Astrocyte (in vitro differentiated cells and primary cell): ENCODE measurements around the gene ADAMTS17. TPM values are rescaled to one million over a fixed set of nuclear protein-coding genes. Genes with fewer than 3 reads are reported as not detected.

Experiments used
- DNase-seq: peaks from one replicate; pipeline ENCODE4 v3.0.0-alpha.2; 2010; ENCODE audit warnings: low read depth
- FAIRE-seq: peaks from 2 replicates; lab custom pipeline; 2011; peaks lifted over from hg19 to GRCh38; lab: Jason Lieb, UNC
- H2AFZ ChIP-seq: 2 replicates; pipeline ENCODE4 v1.6.0; 2012; ENCODE audit warnings: low read depth, low read length, inconsistent platforms
- H3K27ac ChIP-seq: 2 replicates; pipeline ENCODE4 v1.5.1; 2011; ENCODE audit warnings: low read depth, low read length, inconsistent platforms
- H3K27me3 ChIP-seq: 2 replicates; pipeline ENCODE4 v1.6.0; 2011; ENCODE audit warnings: low read length, inconsistent platforms; ENCODE audit not compliant: insufficient read depth
- H3K36me3 ChIP-seq: 2 replicates; pipeline ENCODE4 v1.5.1; 2011; ENCODE audit warnings: low read length, inconsistent platforms; ENCODE audit not compliant: insufficient read depth
- H3K4me1 ChIP-seq: 2 replicates; pipeline ENCODE4 v1.5.1; 2011; ENCODE audit warnings: low read length, inconsistent platforms; ENCODE audit not compliant: insufficient read depth
- H3K4me2 ChIP-seq: 2 replicates; pipeline ENCODE4 v1.6.0; 2012; ENCODE audit warnings: low read length, inconsistent platforms
- H3K4me3 ChIP-seq: 2 replicates; pipeline ENCODE4 v1.5.1; 2011; ENCODE audit warnings: low read depth, mild to moderate bottlenecking, low read length, inconsistent platforms; ENCODE audit not compliant: insufficient read depth
- H3K79me2 ChIP-seq: 2 replicates; pipeline ENCODE4 v1.6.0; 2012; ENCODE audit warnings: mild to moderate bottlenecking, low read length, inconsistent platforms; ENCODE audit not compliant: insufficient read depth
- H3K9ac ChIP-seq: 2 replicates; pipeline ENCODE4 v1.6.0; 2012; ENCODE audit warnings: mild to moderate bottlenecking, low read length, inconsistent platforms
- H3K9me3 ChIP-seq: 2 replicates; pipeline ENCODE4 v1.5.1; 2012; ENCODE audit warnings: low read depth, mild to moderate bottlenecking, low read length, inconsistent platforms; ENCODE audit not compliant: insufficient read depth
- H4K20me1 ChIP-seq: 2 replicates; pipeline ENCODE4 v1.6.0; 2012; ENCODE audit warnings: low read length, inconsistent platforms; ENCODE audit not compliant: insufficient read depth
- H3K27ac Mint-ChIP-seq: one replicate; pipeline ENCODE4 v1.8.0; 2021; ENCODE audit warnings: mild to moderate bottlenecking, mixed read lengths; ENCODE audit not compliant: unreplicated experiment
- H3K27me3 Mint-ChIP-seq: one replicate; pipeline ENCODE4 v1.8.0; 2021; ENCODE audit warnings: low read depth, mixed read lengths; ENCODE audit not compliant: unreplicated experiment
- H3K36me3 Mint-ChIP-seq: one replicate; pipeline ENCODE4 v1.8.0; 2021; ENCODE audit warnings: low read depth, mixed read lengths; ENCODE audit not compliant: unreplicated experiment
- H3K4me1 Mint-ChIP-seq: one replicate; pipeline ENCODE4 v1.8.0; 2021; ENCODE audit warnings: low read depth, mixed read lengths; ENCODE audit not compliant: unreplicated experiment
- H3K4me3 Mint-ChIP-seq: one replicate; pipeline ENCODE4 v1.8.0; 2021; ENCODE audit warnings: mild to moderate bottlenecking, moderate library complexity, mixed read lengths; ENCODE audit not compliant: unreplicated experiment
- H3K9me3 Mint-ChIP-seq: one replicate; pipeline ENCODE4 v1.8.0; 2021; ENCODE audit warnings: mild to moderate bottlenecking, mixed read lengths; ENCODE audit not compliant: unreplicated experiment
- EZH2 ChIP-seq: IDR thresholded peaks from 2 replicates; pipeline ENCODE4 v1.6.1; 2012; ENCODE audit warnings: mild to moderate bottlenecking, low read length, inconsistent platforms; ENCODE audit not compliant: insufficient read depth
- total RNA-seq: library from RNA; stranded (reverse); gene quantifications from 2 replicates; pipeline ENCODE4 v1.2.1, GENCODE V29; 2021
- TF ChIP-seq, protein P1 (sequence below): IDR thresholded peaks from 2 replicates; pipeline ENCODE4 v1.5.1; 2011; ENCODE audit warnings: low read depth, mild to moderate bottlenecking, inconsistent platforms, low read length, moderate library complexity; ENCODE audit not compliant: insufficient read depth

The ADAMTS17 gene
- total RNA-seq, 1 donor from 2014 or later, result 0.27 TPM

DNA sequence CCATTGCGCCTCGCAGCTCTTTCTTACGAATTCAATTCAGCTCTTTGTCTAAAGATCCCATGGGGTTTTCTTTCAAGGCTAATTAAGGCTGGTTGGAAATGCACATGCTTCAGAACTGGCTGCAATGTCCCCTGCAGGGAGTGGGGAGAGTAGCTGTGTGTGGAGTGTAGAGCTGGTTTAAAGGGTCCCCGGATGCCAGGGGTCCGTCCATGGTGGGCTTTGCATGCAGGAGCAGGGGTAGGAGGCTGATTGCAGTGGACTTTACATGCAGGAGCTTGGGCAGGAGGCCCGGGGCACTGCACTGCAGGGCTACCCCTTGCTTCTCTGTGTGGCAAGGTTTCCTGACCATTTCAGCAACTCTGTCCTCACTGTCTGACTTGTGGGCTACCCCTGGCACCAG is 346.9 kb downstream of the ADAMTS17 start:
- Histone ChIP-seq H3K27ac (no peak overlapping the region), H3K4me1 (no peaks in the 10 kb centered on the region), H3K79me2 (no peaks in the 10 kb centered on the region), H3K4me3 (no peak overlapping the region), H3K36me3 (no peaks in the 10 kb centered on the region), H3K9me3 (no peaks in the 10 kb centered on the region), H3K27me3 (no peaks in the 10 kb centered on the region), H3K4me2 (no peak overlapping the region), H2AFZ (no peak overlapping the region), H4K20me1 (no peaks in the 10 kb centered on the region), H3K9ac (no peak overlapping the region)
- FAIRE-seq (no peak), DNase-seq (no peak)
- Mint-ChIP-seq H3K36me3 (no peaks in the 10 kb centered on the region), H3K4me1 (no peaks in the 10 kb centered on the region), H3K27me3 (peaks cover 39% of the 10 kb centered on the region), H3K4me3 (no peak overlapping the region), H3K9me3 (peaks cover 1% of the 10 kb centered on the region), H3K27ac (no peak overlapping the region)
- TF ChIP-seq, protein P1, sequence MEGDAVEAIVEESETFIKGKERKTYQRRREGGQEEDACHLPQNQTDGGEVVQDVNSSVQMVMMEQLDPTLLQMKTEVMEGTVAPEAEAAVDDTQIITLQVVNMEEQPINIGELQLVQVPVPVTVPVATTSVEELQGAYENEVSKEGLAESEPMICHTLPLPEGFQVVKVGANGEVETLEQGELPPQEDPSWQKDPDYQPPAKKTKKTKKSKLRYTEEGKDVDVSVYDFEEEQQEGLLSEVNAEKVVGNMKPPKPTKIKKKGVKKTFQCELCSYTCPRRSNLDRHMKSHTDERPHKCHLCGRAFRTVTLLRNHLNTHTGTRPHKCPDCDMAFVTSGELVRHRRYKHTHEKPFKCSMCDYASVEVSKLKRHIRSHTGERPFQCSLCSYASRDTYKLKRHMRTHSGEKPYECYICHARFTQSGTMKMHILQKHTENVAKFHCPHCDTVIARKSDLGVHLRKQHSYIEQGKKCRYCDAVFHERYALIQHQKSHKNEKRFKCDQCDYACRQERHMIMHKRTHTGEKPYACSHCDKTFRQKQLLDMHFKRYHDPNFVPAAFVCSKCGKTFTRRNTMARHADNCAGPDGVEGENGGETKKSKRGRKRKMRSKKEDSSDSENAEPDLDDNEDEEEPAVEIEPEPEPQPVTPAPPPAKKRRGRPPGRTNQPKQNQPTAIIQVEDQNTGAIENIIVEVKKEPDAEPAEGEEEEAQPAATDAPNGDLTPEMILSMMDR, result no peak
- TF ChIP-seq EZH2, result no peak

DNA sequence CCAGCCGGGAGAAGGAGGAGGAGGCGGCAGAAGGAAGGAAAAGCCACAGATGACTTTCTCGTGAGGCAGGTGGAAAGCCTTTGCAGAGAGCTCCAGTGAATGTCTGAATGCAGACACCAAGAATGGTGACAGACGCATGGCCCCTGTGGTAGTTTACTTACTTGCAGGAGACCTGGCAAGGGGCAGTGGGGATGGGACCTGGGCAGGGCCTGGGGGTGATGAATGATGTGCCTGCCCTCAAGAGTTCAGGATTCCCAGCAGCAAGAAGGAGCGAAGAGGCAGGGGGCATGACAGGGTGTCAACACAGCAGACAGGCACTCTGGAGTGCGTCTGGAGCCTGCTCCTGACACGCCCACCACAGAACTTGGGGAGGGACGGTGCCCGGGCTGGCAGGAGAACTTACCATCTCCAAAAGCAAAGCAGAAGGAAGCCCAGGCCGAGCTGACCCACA is 348.1 kb downstream of the ADAMTS17 start:
- Histone ChIP-seq H3K36me3 (no peaks in the 10 kb centered on the region), H4K20me1 (no peaks in the 10 kb centered on the region), H3K27me3 (no peaks in the 10 kb centered on the region), H3K9me3 (no peaks in the 10 kb centered on the region), H3K4me1 (no peaks in the 10 kb centered on the region), H2AFZ (no peak overlapping the region), H3K9ac (no peak overlapping the region), H3K4me3 (no peak overlapping the region), H3K79me2 (no peaks in the 10 kb centered on the region), H3K4me2 (no peak overlapping the region), H3K27ac (no peak overlapping the region)
- H3K36me3 Mint-ChIP-seq, result no peaks in the 10 kb centered on the region
- FAIRE-seq (no peak), DNase-seq (no peak)
- no peak for TF ChIP-seq EZH2
- TF ChIP-seq, protein P1, result no peak
- no peak overlapping the region for H3K27ac Mint-ChIP-seq
- peaks cover 35% of the 10 kb centered on the region for H3K27me3 Mint-ChIP-seq
- no peak overlapping the region for H3K4me3 Mint-ChIP-seq
- H3K4me1 Mint-ChIP-seq, result no peaks in the 10 kb centered on the region
- H3K9me3 Mint-ChIP-seq, result peaks cover 8% of the 10 kb centered on the region

DNA sequence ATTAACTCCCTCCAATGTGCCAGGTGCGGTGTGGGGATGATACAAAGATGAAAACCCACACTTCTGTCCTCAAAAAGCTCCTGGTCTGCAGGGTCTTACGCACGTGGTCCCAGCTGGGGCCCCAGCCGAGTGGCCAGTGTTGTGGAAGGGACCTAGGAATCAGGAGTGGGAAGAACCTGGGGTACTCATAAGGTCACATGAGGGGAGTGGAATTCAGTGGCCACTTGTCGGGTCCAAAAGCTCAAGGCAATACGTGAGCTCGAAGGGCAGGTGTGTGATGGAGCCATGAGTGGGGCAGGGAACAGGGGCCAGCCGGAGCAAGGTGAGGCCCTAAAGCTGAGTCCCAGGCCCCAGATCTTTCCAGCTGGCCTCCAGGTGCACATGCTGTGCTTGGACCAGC is 348.5 kb downstream of the ADAMTS17 start:
- H3K9me3 ChIP-seq, result peaks cover 2% of the 10 kb centered on the region
- H2AFZ ChIP-seq, result no peak overlapping the region
- Mint-ChIP-seq H3K4me1 (no peaks in the 10 kb centered on the region), H3K36me3 (no peaks in the 10 kb centered on the region), H3K27me3 (peaks cover 36% of the 10 kb centered on the region), H3K4me3 (no peak overlapping the region), H3K27ac (no peak overlapping the region), H3K9me3 (peaks cover 10% of the 10 kb centered on the region)
- TF ChIP-seq, protein P1, result no peak
- no peak for TF ChIP-seq EZH2
- no peak overlapping the region for H3K27ac ChIP-seq
- H3K9ac ChIP-seq, result no peak overlapping the region
- H3K36me3 ChIP-seq, result no peaks in the 10 kb centered on the region
- DNase-seq, result no peak
- H3K27me3 ChIP-seq, result no peaks in the 10 kb centered on the region
- no peak for FAIRE-seq
- H3K4me2 ChIP-seq, result no peak overlapping the region
- H3K79me2 ChIP-seq, result no peaks in the 10 kb centered on the region
- H3K4me3 ChIP-seq, result no peak overlapping the region
- H3K4me1 ChIP-seq, result no peaks in the 10 kb centered on the region
- H4K20me1 ChIP-seq, result no peaks in the 10 kb centered on the region
